ENCODE measurements around the gene SEMA4C.

GRCh38 chr2:96882906-96883305 is 13.0 kb upstream of the SEMA4C start:
- TF ChIP-seq EP300 (IDR thresholded peaks at IDR 0.05; ENCODE audit: low read depth) (no peak), CTCF (IDR thresholded peaks at IDR 0.05) (no peak)

Measured in transverse colon (tissue), 3 donors.